ENCODE results near the gene ITGB7.

ITGB7 gene

DNA sequence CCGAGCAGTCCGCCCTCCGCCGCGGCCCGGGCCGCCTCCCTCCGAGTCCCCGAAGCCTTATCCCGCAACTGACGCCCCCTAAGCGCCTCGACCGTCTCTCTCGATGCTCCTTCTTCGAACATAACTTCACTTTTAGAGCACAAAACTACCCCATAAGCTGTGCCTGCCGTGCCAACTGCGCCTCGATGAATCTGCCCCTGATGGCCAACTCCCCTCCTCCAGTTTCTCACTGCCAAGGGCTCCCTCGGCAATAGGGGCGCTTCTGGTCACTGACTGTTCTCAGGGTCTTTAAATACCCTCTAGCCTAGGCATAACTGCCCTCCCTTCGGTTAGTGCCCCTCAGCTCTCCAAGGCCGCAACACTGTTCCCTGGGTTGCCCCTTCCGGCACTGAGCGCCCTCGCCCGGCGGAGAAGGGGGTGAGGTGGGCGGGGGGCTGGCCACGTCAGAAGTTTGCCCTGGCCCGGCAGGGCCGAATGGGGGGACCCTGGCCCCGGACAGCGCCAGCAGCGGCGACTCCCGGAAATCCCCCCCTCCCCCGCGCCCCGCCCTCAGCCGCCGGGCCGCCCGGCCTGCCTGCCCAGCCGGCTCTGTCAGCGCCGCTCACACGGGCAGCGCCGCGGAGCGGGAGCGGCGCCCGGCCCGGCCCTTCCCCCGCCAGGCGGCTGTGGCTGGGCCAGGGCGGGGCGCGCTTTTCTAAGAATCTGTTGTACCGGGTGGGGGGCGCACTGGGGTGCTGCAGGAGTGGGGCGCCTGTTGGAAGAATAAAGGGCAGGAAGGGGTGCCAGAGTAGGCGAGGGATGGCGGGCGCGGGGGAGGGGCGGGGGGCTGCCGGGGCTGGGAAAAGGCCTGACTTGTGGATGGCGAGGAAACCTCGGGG, 14.4 kb upstream of the ITGB7 start:
- peak; percentile 87 for DNase-seq (ENCODE audit: low spot score)
- Histone ChIP-seq H3K27ac (peak overlapping the region; percentile 93 to 97), H3K4me3 (peak overlapping the region; percentile 90)
- TF ChIP-seq CTCF (IDR thresholded peaks at IDR 0.05), result no peak

DNA sequence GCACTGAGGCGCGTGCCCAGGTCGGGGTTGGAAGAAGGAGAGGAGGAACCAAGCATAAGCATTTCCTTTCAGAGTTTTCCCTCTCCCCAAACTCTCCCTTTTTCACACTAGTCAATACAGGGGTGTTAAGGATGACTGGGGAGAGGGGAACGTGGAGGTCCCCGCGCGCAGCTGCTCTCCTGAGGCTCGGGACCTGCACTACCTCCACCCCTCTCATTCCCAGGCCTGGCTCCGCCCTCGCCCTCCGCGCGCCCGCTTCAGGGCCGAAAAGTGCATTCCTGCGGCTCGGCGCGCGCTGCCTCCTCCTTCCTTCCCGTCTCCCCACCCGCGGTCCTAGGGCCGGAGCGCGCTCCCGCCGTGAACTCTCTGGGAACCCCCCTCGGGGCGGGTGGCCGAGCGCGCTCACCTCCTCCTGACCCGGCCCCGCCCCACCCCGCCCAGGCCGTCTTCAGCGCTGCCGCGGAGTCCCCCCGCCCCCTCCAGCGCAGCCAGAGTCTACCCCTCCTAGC, 13.7 kb upstream of the ITGB7 start:
- TF ChIP-seq CTCF (IDR thresholded peaks at IDR 0.05), result no peak
- peak; percentile 94 for DNase-seq (ENCODE audit: low spot score)
- peak overlapping the region; percentile 93 to 97 for H3K27ac ChIP-seq
- H3K4me3 ChIP-seq, result peak overlapping the region; percentile 90

- Histone ChIP-seq H3K4me3 (peak overlapping the region; percentile 90), H3K27ac (peak overlapping the region; percentile 93 to 97)
- no peak for DNase-seq (ENCODE audit: low spot score)
- TF ChIP-seq CTCF (IDR thresholded peaks at IDR 0.05), result no peak
These were observed 13.1 kb upstream of the ITGB7 start for GRCh38 chr12:53219956-53220693.

DNA sequence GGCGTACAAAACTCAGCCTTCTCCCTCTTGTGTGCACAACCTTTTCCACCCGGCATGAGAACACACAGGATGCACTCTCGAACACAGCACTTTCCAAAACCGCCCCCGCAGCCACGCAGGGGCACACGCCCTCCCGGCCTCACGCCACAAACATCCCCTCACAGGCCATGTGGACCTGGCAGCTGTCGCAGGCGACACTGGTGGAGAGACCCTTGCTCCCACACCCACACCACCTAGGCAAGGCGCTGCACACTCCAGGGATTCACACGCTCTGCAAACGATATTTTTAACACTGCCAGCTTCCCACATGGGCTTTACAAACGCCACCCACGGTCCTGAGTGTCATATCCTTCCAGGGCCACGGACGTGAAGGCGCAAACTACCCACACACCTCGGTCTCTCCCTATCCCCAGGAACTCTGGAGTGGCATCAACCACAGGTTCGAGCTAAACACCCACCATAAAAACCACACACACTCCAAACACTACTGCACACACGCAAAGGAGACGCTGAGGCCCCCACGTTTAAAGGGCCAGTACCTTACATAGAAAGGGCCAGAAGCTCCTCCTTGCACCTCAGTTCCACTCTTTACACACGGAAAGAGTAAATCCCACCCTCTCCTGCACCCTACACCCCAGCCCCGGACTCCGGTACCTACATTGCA, 12.4 kb upstream of the ITGB7 start:
- no peak for DNase-seq (ENCODE audit: low spot score)
- TF ChIP-seq CTCF (IDR thresholded peaks at IDR 0.05), result no peak
- H3K27ac ChIP-seq, result peak overlapping the region; percentile 74 to 93

DNA sequence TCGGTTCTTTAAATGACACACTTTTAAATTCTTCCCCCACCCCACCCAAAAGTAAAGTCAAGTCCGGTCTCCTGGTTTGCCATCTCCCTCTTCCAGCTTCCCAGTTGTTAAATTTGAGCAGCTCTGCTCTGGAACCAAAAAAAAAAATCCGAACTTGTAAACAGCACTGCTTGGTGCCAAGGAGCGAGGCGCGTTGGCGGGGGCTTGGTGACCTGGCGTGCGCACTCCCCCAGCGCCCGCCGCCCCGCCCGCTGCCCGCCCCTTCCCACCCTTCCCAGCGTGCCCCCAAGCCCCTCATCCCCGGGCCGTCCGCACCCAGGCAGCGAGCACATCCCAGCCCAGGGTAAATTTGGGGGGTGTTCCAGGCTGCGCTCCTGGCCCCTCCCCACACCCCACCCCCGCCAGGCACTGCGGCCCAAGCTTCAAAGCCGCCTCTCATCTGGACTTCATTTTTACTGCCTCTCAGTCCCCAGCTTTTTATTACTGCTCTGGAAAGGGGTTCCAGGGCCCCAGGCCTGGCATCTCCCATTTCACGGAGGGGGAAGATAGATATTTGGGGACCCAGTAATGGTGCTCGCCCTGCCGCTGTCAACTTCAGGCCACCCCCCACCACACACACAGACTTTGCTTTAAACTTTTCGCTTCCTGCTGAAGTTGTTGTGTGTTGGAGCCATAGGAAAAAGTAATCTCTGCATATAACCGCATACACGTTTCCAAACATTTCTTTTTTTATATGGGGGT, 11.7 kb upstream of the ITGB7 start:
- Histone ChIP-seq H3K4me3 (peak overlapping the region; percentile 90), H3K27ac (peak overlapping the region; percentile 74 to 93)
- no peak for TF ChIP-seq CTCF (IDR thresholded peaks at IDR 0.05)
- no peak for DNase-seq (ENCODE audit: low spot score)

More for the DNA sequence above, 12.4 kb upstream of the ITGB7 start:
- peak overlapping the region; percentile 90 for H3K4me3 ChIP-seq

GRCh38 chr12:53217931-53218307, 10.9 kb upstream of the ITGB7 start:
- no peak for DNase-seq (ENCODE audit: low spot score)
- Histone ChIP-seq H3K27ac (peak overlapping the region; percentile 74 to 93), H3K4me3 (peak overlapping the region; percentile 90)
- no peak for TF ChIP-seq CTCF (IDR thresholded peaks at IDR 0.05)
